Stimulated activated CD4-positive, alpha-beta T cell treated with anti-CD3 and anti-CD28 coated beads, Interleukin-12 subunit alpha, Interleukin-12 subunit beta, amount 100 ng/mL, for 24 hours (primary cell): ENCODE results near the gene CACNA2D3.
"Not testable (repeated sequence)": the region's sequence is repeated elsewhere in the genome, so short reads cannot be mapped to it uniquely, and the experiment has no call there.

Experiments used
- DNase-seq, 2 experiments: peaks; one replicate each; pipeline ENCODE4 v3.0.0-alpha.2; 2020; ENCODE audit warnings: low read depth in 2 of 2

Gene CACNA2D3

GRCh38 chr3:54122324-54123002 lies at the start of gene CACNA2D3:
Gene CACNA2D3, plus strand, starts transcription at chr3:54122552.
- DNase-seq: no peak

- DNase-seq: no peak
Measured at GRCh38 chr3:54073386-54073785, 49.0 kb upstream of the CACNA2D3 start.

GRCh38 chr3:54079314-54079713 lies 43.0 kb upstream of the CACNA2D3 start:
- no peak for DNase-seq

GRCh38 chr3:54079730-54080325 lies 42.5 kb upstream of the CACNA2D3 start:
- no peak for DNase-seq

GRCh38 chr3:54083921-54084320 lies 38.4 kb upstream of the CACNA2D3 start:
- DNase-seq: no peak

- DNase-seq: no peak
Measured at GRCh38 chr3:54085936-54086335, 36.4 kb upstream of the CACNA2D3 start.

GRCh38 chr3:54086652-54087405 lies 35.5 kb upstream of the CACNA2D3 start:
- DNase-seq: no peak

GRCh38 chr3:54087581-54088410 lies 34.6 kb upstream of the CACNA2D3 start:
- DNase-seq: no peak

- DNase-seq: no peak
Measured at GRCh38 chr3:54093491-54094248, 28.7 kb upstream of the CACNA2D3 start.

GRCh38 chr3:54094926-54095325 lies 27.4 kb upstream of the CACNA2D3 start:
- no peak for DNase-seq

GRCh38 chr3:54099381-54099780 lies 23.0 kb upstream of the CACNA2D3 start:
- DNase-seq: no peak

GRCh38 chr3:54104084-54104483 lies 18.3 kb upstream of the CACNA2D3 start:
- no peak for DNase-seq

GRCh38 chr3:54116129-54116528 lies 6.2 kb upstream of the CACNA2D3 start:
- not testable (repeated sequence) for DNase-seq

- DNase-seq: no peak
Measured at GRCh38 chr3:54120657-54121413, 1.5 kb upstream of the CACNA2D3 start.

- no peak for DNase-seq
Measured at GRCh38 chr3:54121414-54122323, 683 bp upstream of the CACNA2D3 start.

GRCh38 chr3:54123003-54123775 lies 837 bp downstream of the CACNA2D3 start:
- DNase-seq: no peak

GRCh38 chr3:54123776-54124196 lies 1.4 kb downstream of the CACNA2D3 start:
- DNase-seq: no peak

GRCh38 chr3:54125300-54125699 lies 2.9 kb downstream of the CACNA2D3 start:
- DNase-seq: no peak

- no peak for DNase-seq
Measured at GRCh38 chr3:54126551-54126950, 4.2 kb downstream of the CACNA2D3 start.
